Transverse colon (tissue), 4 donors: ENCODE measurements around the gene TAPT1. TPM values are rescaled to one million over a fixed set of nuclear protein-coding genes. Genes with fewer than 3 reads are reported as not detected.
"Not testable (repeated sequence)": the region's sequence is repeated elsewhere in the genome, so short reads cannot be mapped to it uniquely, and the experiment has no call there.

Experiments
- DNase-seq: peaks from one replicate; pipeline ENCODE4 v3.0.0-alpha.2; 2019
- H3K27ac ChIP-seq, 4 donors: fragments of 200-600 bp; sonication (generic); 2 replicates each; pipeline ENCODE4 v1.5.1; 2016 to 2018; ENCODE audit warnings: inconsistent platforms in 4 of 4
- H3K27me3 ChIP-seq: fragments of 200-600 bp; sonication (generic); 2 replicates; pipeline ENCODE4 v1.5.1; 2017; ENCODE audit warnings: inconsistent platforms
- H3K36me3 ChIP-seq, 4 donors: fragments of 200-600 bp; sonication (generic); 2 replicates each; pipeline ENCODE4 v1.5.1; 2017 to 2019; ENCODE audit warnings: inconsistent platforms in 4 of 4
- H3K4me1 ChIP-seq, 4 donors: fragments of 200-600 bp; sonication (generic); 2 replicates each; pipeline ENCODE4 v1.5.1; 2017 to 2020; ENCODE audit warnings: inconsistent platforms in 4 of 4
- H3K4me3 ChIP-seq, 4 donors: fragments of 200-600 bp; sonication (generic); 1 replicate in 1 of 4; 2 replicates in 3 of 4; pipeline versions ENCODE4 v1.5.1 to v1.6.1; 2017 to 2019; ENCODE audit warnings: inconsistent platforms in 4 of 4
- H3K9me3 ChIP-seq, 2 donors: fragments of 200-600 bp; sonication (generic); 2 replicates each; pipeline ENCODE4 v1.5.1; 2017 to 2019; ENCODE audit warnings: inconsistent platforms in 2 of 2
- EP300 ChIP-seq: sonication (generic); formaldehyde crosslinking; IDR thresholded peaks from one replicate; pipeline ENCODE4 v1.6.1; 2017; ENCODE audit warnings: antibody characterized with exemption, low read depth
- POLR2A ChIP-seq: fragments of 450-650 bp; IDR thresholded peaks from one replicate; pipeline ENCODE4 v1.6.1; 2016; ENCODE audit warnings: antibody characterized with exemption, mild to moderate bottlenecking, moderate library complexity
- POLR2AphosphoS5 ChIP-seq, 3 donors: sonication (generic); formaldehyde crosslinking; IDR thresholded peaks; one replicate each; pipeline ENCODE4 v1.6.1; 2016; ENCODE audit warnings: antibody characterized with exemption in 3 of 3
- WGBS, 2 donors: methylation state at CpG; one replicate each; pipeline ENCODE4 v1.1.5; 2018; ENCODE audit warnings: low coverage in 1 of 2; 5-methylcytosine and 5-hydroxymethylcytosine counted together
- in situ Hi-C, 4 donors: fragments of 200-750 bp; cut with MboI; loops; one replicate each; pipeline versions ENCODE4 v1.15.0 to v1.15.1; 2017; ENCODE audit warnings: low sequenced_read_pairs in 3 of 4, low pct_ligation_motif_present in 1 of 4, low pct_unique_long_range_greater_than_20kb in 1 of 4
- intact Hi-C: fragments of 100-400 bp; cut with DNase I; formaldehyde crosslinking; loops from one replicate; pipeline ENCODE4 v1.15.1; 2023; ENCODE audit warnings: low total_unique reads
- total RNA-seq, 4 donors: library from RNA; depleted of rRNA; stranded (reverse); fragments of >200 nt; gene quantifications; one replicate each; pipeline ENCODE4 v1.1.0, GENCODE V29; 2016
- TF ChIP-seq, protein P1 (sequence below), 5 experiments: fragments of 200-600 bp in 3 of 5; fragments of 450-650 bp in 2 of 5; sonication (generic) in 3 of 5; IDR thresholded peaks; 1 replicate in 2 of 5; 2 replicates in 3 of 5; pipeline ENCODE4 v1.5.1; 2016 to 2017; ENCODE audit warnings: antibody characterized with exemption in 5 of 5, inconsistent platforms in 3 of 5, mild to moderate bottlenecking in 2 of 5, moderate library complexity in 1 of 5

TAPT1 gene, protein sequence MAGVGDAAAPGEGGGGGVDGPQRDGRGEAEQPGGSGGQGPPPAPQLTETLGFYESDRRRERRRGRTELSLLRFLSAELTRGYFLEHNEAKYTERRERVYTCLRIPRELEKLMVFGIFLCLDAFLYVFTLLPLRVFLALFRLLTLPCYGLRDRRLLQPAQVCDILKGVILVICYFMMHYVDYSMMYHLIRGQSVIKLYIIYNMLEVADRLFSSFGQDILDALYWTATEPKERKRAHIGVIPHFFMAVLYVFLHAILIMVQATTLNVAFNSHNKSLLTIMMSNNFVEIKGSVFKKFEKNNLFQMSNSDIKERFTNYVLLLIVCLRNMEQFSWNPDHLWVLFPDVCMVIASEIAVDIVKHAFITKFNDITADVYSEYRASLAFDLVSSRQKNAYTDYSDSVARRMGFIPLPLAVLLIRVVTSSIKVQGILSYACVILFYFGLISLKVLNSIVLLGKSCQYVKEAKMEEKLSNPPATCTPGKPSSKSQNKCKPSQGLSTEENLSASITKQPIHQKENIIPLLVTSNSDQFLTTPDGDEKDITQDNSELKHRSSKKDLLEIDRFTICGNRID
- total RNA-seq: 10 to 100 TPM; 21.5 to 54.6 (median 29.8) TPM

DNA sequence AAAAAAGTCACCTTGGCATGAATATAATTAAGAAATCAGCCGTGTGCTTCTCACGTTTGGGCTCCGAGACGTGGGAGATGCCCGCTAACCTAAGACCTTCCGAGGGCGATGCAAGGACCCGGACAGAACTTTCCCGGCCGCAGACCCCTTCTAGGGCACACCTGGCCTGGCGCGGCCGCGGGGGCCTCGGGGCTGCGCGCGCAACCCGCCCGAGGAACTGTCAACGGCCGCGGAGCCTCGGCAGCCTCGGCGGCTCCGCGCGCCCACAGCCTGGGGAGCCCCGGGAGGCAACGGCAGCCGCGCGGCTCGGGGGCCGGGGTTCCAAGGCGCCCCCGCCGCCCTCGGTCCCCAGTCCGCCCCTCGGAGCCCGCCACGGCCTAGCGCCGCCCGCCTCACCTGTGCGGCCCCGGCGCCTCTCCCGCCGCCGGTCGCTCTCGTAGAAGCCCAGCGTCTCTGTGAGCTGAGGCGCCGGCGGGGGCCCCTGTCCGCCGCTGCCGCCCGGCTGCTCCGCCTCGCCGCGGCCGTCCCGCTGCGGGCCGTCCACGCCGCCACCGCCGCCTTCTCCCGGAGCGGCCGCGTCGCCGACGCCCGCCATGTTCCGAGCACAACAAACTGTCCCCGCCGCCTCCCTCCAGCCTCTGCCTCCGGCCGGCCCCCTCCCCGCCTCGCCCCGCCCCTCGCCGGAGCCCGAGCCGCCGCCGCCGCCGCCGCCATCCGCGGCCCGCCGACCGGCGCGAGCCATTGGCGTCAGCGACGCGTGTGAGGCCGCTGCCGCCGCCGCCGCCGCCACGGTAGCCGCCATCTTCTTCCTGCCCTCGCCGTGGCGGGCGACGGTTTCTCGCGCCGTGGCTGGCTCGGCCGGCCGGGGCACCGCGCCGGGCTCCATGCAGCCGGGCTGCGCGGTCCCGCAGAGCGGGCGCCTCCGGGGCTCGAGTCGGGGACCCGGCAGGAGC is at the start of gene TAPT1:
TSS of gene TAPT1 (minus strand) at position 609 of the 953 bp plus-strand sequence. CDS start at position 595, 14 bp downstream.
- Histone ChIP-seq H3K9me3 (no peaks in the 10 kb centered on the region), H3K36me3 (no peaks in the 10 kb centered on the region), H3K27ac (peak within 1 kb of the TSS; percentile 96 to 100 (median 99)), H3K4me1 (peaks cover 19 to 56% (median 42%) of the 10 kb centered on the region in 4 donors), H3K27me3 (no peaks in the 10 kb centered on the region), H3K4me3 (peak within 1 kb of the TSS; percentile 62 to 99 (median 96))
- TF ChIP-seq, protein P1, sequence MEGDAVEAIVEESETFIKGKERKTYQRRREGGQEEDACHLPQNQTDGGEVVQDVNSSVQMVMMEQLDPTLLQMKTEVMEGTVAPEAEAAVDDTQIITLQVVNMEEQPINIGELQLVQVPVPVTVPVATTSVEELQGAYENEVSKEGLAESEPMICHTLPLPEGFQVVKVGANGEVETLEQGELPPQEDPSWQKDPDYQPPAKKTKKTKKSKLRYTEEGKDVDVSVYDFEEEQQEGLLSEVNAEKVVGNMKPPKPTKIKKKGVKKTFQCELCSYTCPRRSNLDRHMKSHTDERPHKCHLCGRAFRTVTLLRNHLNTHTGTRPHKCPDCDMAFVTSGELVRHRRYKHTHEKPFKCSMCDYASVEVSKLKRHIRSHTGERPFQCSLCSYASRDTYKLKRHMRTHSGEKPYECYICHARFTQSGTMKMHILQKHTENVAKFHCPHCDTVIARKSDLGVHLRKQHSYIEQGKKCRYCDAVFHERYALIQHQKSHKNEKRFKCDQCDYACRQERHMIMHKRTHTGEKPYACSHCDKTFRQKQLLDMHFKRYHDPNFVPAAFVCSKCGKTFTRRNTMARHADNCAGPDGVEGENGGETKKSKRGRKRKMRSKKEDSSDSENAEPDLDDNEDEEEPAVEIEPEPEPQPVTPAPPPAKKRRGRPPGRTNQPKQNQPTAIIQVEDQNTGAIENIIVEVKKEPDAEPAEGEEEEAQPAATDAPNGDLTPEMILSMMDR (IDR thresholded peaks at IDR 0.05): no peak
- TF ChIP-seq POLR2A: no peak
- TF ChIP-seq POLR2AphosphoS5 (IDR thresholded peaks at IDR 0.05): peak; percentile 46 to 72 (median 69)
- intact Hi-C loops (no loop called here), in situ Hi-C loops (no loop called here)
- peak; percentile 87 for DNase-seq
- 0% methylated on average over 62 of the region's 143 CpGs; no CpG with 5 or more reads in 1 of the 2 donors for WGBS, 2 donors

DNA sequence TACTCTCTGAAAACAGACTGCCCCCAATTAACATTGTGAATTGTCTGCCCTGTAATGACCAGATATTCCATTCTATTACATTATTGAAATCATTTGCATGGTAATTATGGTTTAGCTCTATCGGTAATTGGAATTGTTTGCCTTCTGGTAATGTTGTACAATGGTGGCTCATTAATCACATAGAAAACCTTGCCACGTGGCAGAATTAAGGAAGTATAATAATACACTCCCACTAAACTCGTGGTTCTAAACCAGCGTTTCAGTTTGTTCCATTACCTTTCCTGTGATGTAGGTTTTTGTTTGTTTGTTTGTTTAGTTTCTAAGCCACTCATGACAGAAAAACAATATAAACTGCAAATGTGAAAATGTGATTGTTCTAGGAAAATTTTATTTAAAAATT is 45.1 kb upstream of the TAPT1 start:
- peaks cover 0 to 2% of the 10 kb centered on the region in 2 donors for H3K9me3 ChIP-seq
- no peaks in the 10 kb centered on the region for H3K4me1 ChIP-seq
- TF ChIP-seq POLR2A (no peak), POLR2AphosphoS5 (IDR thresholded peaks at IDR 0.05) (no peak), EP300 (no peak)
- TF ChIP-seq, protein P1 (IDR thresholded peaks at IDR 0.05): no peak
- no peaks in the 10 kb centered on the region for H3K27me3 ChIP-seq
- intact Hi-C loops: loop anchor here (5.0 kb wide), 1 partner anchor 244 kb away; no protein-coding TSS in a partner anchor
- H3K27ac ChIP-seq: no peak overlapping the region
- in situ Hi-C loops: no loop called here
- H3K4me3 ChIP-seq: no peak overlapping the region
- DNase-seq: no peak
- 38 to 51% methylated on average over 4 of the region's 4 CpGs for WGBS, 2 donors
- no peaks in the 10 kb centered on the region for H3K36me3 ChIP-seq

GRCh38 chr4:16270454-16271328 is 44.4 kb upstream of the TAPT1 start:
- H3K27ac ChIP-seq: no peak overlapping the region
- H3K27me3 ChIP-seq: no peaks in the 10 kb centered on the region
- no peak overlapping the region for H3K4me3 ChIP-seq
- no peak for DNase-seq
- H3K36me3 ChIP-seq: no peaks in the 10 kb centered on the region
- in situ Hi-C loops: no loop called here
- no peaks in the 10 kb centered on the region for H3K4me1 ChIP-seq
- TF ChIP-seq, protein P1 (IDR thresholded peaks at IDR 0.05): peak in 1 of 5 experiments; percentile 8
- TF ChIP-seq POLR2AphosphoS5 (IDR thresholded peaks at IDR 0.05) (no peak), EP300 (no peak), POLR2A (no peak)
- H3K9me3 ChIP-seq: no peaks in the 10 kb centered on the region
- intact Hi-C loops: loop anchor here (5.0 kb wide), 1 partner anchor 243 kb away; no protein-coding TSS in a partner anchor
- 72 to 80% methylated on average over 6 of the region's 6 CpGs for WGBS, 2 donors

GRCh38 chr4:16269742-16270453 is 43.6 kb upstream of the TAPT1 start:
- not testable (repeated sequence) for H3K27ac ChIP-seq, H3K9me3 ChIP-seq, H3K4me1 ChIP-seq, H3K36me3 ChIP-seq, DNase-seq, H3K4me3 ChIP-seq, H3K27me3 ChIP-seq
- 76 to 85% methylated on average over 2 to 4 of the region's 4 CpGs for WGBS, 2 donors
- in situ Hi-C loops (loop anchor here in 3 of 4 donors (10.0 kb wide), 2 partner anchors 235 to 245 kb away; no protein-coding TSS in a partner anchor), intact Hi-C loops (loop anchor here (5.0 kb wide), 1 partner anchor 243 kb away; no protein-coding TSS in a partner anchor)
